ENCODE data around the gene LSAMP.

Gene LSAMP

DNA sequence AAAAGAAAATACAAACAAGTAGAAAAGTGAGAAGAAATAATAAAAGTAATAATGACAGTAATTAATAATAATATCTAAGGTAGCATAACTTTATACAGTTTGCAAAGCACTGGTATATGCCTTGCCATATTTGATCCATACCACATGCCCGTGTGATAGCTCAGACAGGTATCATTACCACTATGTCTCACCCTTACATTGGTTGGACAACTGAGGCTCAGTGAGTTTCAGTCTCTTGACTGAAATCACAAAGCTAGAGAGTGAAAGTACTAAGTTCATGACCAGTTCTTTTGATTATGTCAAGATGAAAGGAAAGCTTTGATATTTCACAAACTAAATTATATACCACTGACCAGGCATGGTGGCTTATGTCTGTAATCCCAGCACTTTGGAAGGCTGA lies 413.1 kb downstream of the LSAMP start:
- no peaks in the 10 kb centered on the region for H3K27me3 ChIP-seq
- TF ChIP-seq, protein P1, sequence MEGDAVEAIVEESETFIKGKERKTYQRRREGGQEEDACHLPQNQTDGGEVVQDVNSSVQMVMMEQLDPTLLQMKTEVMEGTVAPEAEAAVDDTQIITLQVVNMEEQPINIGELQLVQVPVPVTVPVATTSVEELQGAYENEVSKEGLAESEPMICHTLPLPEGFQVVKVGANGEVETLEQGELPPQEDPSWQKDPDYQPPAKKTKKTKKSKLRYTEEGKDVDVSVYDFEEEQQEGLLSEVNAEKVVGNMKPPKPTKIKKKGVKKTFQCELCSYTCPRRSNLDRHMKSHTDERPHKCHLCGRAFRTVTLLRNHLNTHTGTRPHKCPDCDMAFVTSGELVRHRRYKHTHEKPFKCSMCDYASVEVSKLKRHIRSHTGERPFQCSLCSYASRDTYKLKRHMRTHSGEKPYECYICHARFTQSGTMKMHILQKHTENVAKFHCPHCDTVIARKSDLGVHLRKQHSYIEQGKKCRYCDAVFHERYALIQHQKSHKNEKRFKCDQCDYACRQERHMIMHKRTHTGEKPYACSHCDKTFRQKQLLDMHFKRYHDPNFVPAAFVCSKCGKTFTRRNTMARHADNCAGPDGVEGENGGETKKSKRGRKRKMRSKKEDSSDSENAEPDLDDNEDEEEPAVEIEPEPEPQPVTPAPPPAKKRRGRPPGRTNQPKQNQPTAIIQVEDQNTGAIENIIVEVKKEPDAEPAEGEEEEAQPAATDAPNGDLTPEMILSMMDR (IDR thresholded peaks at IDR 0.05) = no peak
- H3K27ac ChIP-seq = no peak overlapping the region
- no peaks in the 10 kb centered on the region for H3K9me3 ChIP-seq
- no peak overlapping the region for H3K4me3 ChIP-seq (ENCODE audit: low read depth in 1 of 2, low read length in 1 of 2)
- no peaks in the 10 kb centered on the region for H3K36me3 ChIP-seq
- H3K4me1 ChIP-seq (ENCODE audit: control insufficient read depth in 1 of 2, insufficient read depth in 1 of 2, low read depth in 1 of 2, low read length in 1 of 2) = no peaks in the 10 kb centered on the region

DNA sequence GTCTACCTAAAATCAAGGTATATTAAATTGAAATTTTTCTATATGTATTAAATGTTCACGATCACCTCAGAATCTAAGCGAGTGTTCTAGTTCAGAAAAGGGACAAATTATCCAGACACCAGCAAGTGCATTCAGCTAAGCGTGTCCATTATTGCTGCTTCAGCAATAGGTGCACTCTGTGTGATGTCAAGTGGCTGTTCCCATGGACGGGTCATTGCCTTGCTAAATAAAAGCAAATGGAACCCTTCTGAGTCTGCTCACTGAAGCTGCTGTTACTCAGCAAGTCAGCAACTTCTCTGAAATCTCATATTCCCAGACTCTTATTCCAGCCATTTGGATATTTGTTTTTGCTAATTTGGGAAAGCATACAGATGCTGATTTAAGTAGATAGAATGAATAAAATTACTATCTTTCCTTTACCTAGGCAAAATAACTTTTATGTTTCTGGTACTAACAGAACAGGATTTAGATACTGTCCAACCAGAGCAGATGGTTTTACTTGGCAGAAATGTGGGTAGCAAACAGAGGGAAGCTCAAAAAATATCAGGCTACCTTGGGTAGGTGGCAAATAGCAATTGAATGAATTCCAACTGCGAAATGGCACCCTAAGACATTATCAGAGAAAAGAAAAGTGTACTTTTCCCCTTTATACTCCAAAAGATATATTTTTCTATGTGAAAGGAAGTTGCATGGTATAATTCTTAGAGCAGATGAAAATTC lies 415.0 kb downstream of the LSAMP start:
- H3K27ac ChIP-seq = no peak overlapping the region
- no peaks in the 10 kb centered on the region for H3K27me3 ChIP-seq
- TF ChIP-seq, protein P1 (IDR thresholded peaks at IDR 0.05) = no peak
- H3K9me3 ChIP-seq = no peaks in the 10 kb centered on the region
- H3K4me1 ChIP-seq (ENCODE audit: control insufficient read depth in 1 of 2, insufficient read depth in 1 of 2, low read depth in 1 of 2, low read length in 1 of 2) = no peaks in the 10 kb centered on the region
- no peak overlapping the region for H3K4me3 ChIP-seq (ENCODE audit: low read depth in 1 of 2, low read length in 1 of 2)
- H3K36me3 ChIP-seq = no peaks in the 10 kb centered on the region

DNA sequence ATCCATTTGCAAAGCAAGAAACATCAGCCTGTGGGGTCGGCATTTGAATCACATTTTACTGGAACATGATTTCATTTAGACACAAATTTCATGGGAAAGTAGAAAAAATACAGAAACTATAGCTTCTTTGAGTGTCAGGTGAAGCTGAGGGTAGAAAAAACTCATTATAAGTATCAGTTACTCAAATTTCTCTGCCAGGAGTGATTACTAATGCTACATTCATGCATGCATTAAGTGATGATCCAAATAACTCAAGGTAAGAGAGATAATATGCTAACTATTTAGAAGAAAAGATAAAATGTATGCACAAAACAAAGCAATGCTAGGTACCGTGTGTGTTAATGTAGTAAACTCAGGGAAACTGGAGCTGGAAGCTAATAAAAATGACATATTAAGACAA lies 416.0 kb downstream of the LSAMP start:
- TF ChIP-seq, protein P1 (IDR thresholded peaks at IDR 0.05) = no peak
- H3K36me3 ChIP-seq = no peaks in the 10 kb centered on the region

DNA sequence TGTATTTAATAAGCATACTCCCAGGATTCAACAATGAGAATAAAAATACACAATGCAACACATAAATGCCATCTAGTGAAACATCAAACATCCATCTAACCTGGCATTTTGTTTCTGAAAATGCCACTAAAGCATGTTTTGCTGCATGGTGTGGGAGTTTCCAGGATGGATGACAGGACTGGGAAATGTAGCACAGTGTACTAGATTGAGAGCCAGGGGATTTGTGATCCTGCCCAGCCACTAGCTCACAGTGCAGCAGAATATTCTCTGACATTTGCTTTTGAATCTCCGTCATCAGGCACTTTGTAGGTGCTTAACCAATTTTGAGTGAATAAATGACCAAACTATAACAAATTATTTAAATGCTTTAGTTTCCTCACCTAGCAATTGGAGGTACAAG lies 417.1 kb downstream of the LSAMP start:
- no peaks in the 10 kb centered on the region for H3K9me3 ChIP-seq
- H3K4me3 ChIP-seq (ENCODE audit: low read depth in 1 of 2, low read length in 1 of 2) = no peak overlapping the region
- H3K27ac ChIP-seq = no peak overlapping the region
- TF ChIP-seq, protein P1 (IDR thresholded peaks at IDR 0.05) = no peak
- H3K4me1 ChIP-seq (ENCODE audit: control insufficient read depth in 1 of 2, insufficient read depth in 1 of 2, low read depth in 1 of 2, low read length in 1 of 2) = no peaks in the 10 kb centered on the region
- H3K36me3 ChIP-seq = no peaks in the 10 kb centered on the region
- no peaks in the 10 kb centered on the region for H3K27me3 ChIP-seq

More for the DNA sequence above, 416.0 kb downstream of the LSAMP start:
- Histone ChIP-seq H3K27ac (no peak overlapping the region), H3K9me3 (no peaks in the 10 kb centered on the region), H3K4me1 (ENCODE audit: control insufficient read depth in 1 of 2, insufficient read depth in 1 of 2, low read depth in 1 of 2, low read length in 1 of 2) (no peaks in the 10 kb centered on the region), H3K4me3 (ENCODE audit: low read depth in 1 of 2, low read length in 1 of 2) (no peak overlapping the region), H3K27me3 (no peaks in the 10 kb centered on the region)

DNA sequence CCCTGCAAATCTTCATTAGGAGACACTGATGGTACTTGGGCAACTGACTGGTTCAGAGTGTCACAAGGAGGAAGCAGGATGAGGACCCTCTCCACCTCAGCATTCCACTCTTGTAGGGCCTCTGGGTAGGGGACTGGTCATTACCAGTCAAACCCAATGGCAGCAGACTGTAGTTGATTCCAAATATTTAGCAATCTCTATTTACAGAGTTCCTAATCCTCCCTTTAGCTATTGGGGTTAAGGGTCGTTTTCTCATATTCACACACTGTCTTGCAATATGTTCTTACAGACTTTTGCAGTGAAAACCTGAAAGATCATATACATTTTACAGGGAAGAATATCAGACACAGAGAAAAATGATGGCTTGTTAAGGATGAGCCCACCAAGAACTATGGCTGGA lies 424.3 kb downstream of the LSAMP start:
- TF ChIP-seq, protein P1 (IDR thresholded peaks at IDR 0.05) = no peak
- Histone ChIP-seq H3K36me3 (no peaks in the 10 kb centered on the region), H3K27ac (no peak overlapping the region)

More for the DNA sequence above, 424.3 kb downstream of the LSAMP start:
- Histone ChIP-seq H3K4me3 (ENCODE audit: low read depth in 1 of 2, low read length in 1 of 2) (no peak overlapping the region), H3K9me3 (no peaks in the 10 kb centered on the region), H3K27me3 (no peaks in the 10 kb centered on the region), H3K4me1 (ENCODE audit: control insufficient read depth in 1 of 2, insufficient read depth in 1 of 2, low read depth in 1 of 2, low read length in 1 of 2) (no peaks in the 10 kb centered on the region)
